ENCODE measurements around the gene ASCL4.

DNA sequence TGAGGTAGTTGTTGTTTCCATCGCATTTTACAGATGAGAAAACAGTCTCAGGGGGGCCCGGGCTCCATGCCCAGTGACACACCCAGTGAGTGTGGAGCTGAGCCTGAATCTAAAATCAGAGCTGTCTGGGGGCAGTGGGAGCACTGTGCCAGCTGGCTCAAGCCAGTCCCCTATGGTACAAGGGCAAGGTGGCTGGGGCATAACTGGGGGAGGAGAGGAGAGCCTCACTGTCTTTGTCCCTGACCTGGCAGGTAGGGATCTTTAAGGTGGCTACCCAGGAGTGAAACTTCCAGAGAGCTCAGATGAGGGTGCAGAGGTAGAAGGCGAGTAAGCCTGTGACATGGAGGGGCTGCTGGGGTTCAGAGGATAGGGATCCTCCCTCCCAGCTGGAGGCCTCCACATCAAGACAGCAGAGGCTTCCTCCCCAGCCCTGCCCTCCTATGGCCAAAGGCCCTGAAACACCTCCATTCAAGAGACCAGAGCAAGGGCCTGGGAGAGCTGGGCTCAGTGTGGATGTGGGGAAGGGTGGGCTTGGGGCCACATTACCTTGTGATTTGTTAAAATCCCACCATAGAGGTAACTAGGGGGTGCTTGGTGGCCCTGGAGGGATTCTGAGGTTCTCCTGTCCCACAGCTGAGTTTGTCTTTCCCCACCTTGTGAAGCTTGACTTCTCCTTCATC, 33.1 kb downstream of the ASCL4 start:
- no peak for TF ChIP-seq BCL3 (IDR thresholded peaks at IDR 0.05)
- no peak for TF ChIP-seq CBX2 (IDR thresholded peaks at IDR 0.05; ENCODE audit: borderline replicate concordance, low read depth)
- no peak for TF ChIP-seq RAD21 (conservative IDR thresholded peaks at IDR 0.05 in 1 of 2, IDR thresholded peaks at IDR 0.05 in 1 of 2)
- TF ChIP-seq ZFP36 (IDR thresholded peaks at IDR 0.05; ENCODE audit: borderline replicate concordance, partially characterized antibody), result no peak
- no peak for TF ChIP-seq CTCF (IDR thresholded peaks at IDR 0.05)
- TF ChIP-seq, protein P1, sequence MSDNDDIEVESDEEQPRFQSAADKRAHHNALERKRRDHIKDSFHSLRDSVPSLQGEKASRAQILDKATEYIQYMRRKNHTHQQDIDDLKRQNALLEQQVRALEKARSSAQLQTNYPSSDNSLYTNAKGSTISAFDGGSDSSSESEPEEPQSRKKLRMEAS (IDR thresholded peaks at IDR 0.05), result no peak
- no peak for TF ChIP-seq REST (IDR thresholded peaks at IDR 0.05)
- no peak for TF ChIP-seq BHLHE40 (IDR thresholded peaks at IDR 0.05; ENCODE audit: low read depth, low read length)
- TF ChIP-seq JUN (IDR thresholded peaks at IDR 0.05), result no peak
- TF ChIP-seq GATA3 (IDR thresholded peaks at IDR 0.05; ENCODE audit: borderline replicate concordance), result no peak
- TF ChIP-seq POLR2A (IDR thresholded peaks at IDR 0.05; ENCODE audit: low read length), result no peak
- no peak for TF ChIP-seq RCOR1 (IDR thresholded peaks at IDR 0.05; ENCODE audit: low read depth, low read length)
- TF ChIP-seq EHMT2 (IDR thresholded peaks at IDR 0.05; ENCODE audit: low read depth), result no peak
